IMR-90 (cell line): Measurements from ENCODE around the gene CD99. TPM values are rescaled to one million over a fixed set of nuclear protein-coding genes. Genes with fewer than 3 reads are reported as not detected.
A peak's percentile ranks its signal among the peaks of the same experiment; 100 is the strongest.

Experiments
- ATAC-seq: fragments of 200-7000 bp; cut with Tn5 transposase; 2 replicates; pipeline ENCODE4 v1.9.1; 2020; ENCODE audit warnings: low read depth, mild to moderate bottlenecking, moderate library complexity
- BruUV-seq: library from RNA; stranded (reverse); fragments of 400-500 nt; replicated peaks from 2 replicates; lab custom pipeline; 2021; lab: Mats Ljungman, UMichigan
- CTCF ChIA-PET: fragments of 300-600 bp; formaldehyde crosslinking; extraction: SDS; loops from one replicate; lab custom pipeline; 2021; ENCODE audit warnings: antibody characterized with exemption; lab: Yijun Ruan, JAX
- POLR2A ChIA-PET: fragments of 300-600 bp; sonication (Branson Sonifier 250); formaldehyde crosslinking; loops from one replicate; lab custom pipeline; 2022; ENCODE audit warnings: antibody characterized with exemption; ENCODE audit not compliant: unreplicated experiment; lab: Charles Lee
- DNase-seq: peaks from one replicate; pipeline ENCODE4 v3.0.0; 2013
- H2AFZ ChIP-seq: replicated peaks from 2 replicates; pipeline ENCODE3; 2013; ENCODE audit warnings: low read length, mild to moderate bottlenecking; ENCODE audit not compliant: poor library complexity
- H2AK5ac ChIP-seq: 2 replicates; pipeline ENCODE4 v1.6.1; 2013; ENCODE audit warnings: low read depth, low read length, inconsistent platforms
- H2AK9ac ChIP-seq: replicated peaks from 2 replicates; pipeline ENCODE3; 2013; ENCODE audit warnings: mild to moderate bottlenecking, low read depth, low read length, moderate library complexity; ENCODE audit not compliant: poor library complexity
- H2BK120ac ChIP-seq: 2 replicates; pipeline ENCODE4 v1.6.1; 2013; ENCODE audit warnings: low read depth, low read length, inconsistent platforms
- H2BK15ac ChIP-seq: 3 replicates; pipeline ENCODE4 v1.6.1; 2013; ENCODE audit warnings: low read depth, low read length, inconsistent platforms
- H2BK20ac ChIP-seq: 2 replicates; pipeline ENCODE4 v1.6.1; 2013; ENCODE audit warnings: low read depth, mild to moderate bottlenecking, inconsistent platforms, low read length, moderate library complexity
- H2BK5ac ChIP-seq: 2 replicates; pipeline ENCODE4 v1.6.1; 2013; ENCODE audit warnings: mild to moderate bottlenecking, low read depth, low read length, inconsistent platforms; ENCODE audit not compliant: poor library complexity, severe bottlenecking
- H3K14ac ChIP-seq: replicated peaks from 2 replicates; pipeline ENCODE4 v1.6.1; 2013; ENCODE audit warnings: low read depth, low read length, inconsistent platforms
- H3K18ac ChIP-seq: 2 replicates; pipeline ENCODE4 v1.6.1; 2013; ENCODE audit warnings: low read depth, low read length, control low read depth
- H3K23ac ChIP-seq: 2 replicates; pipeline ENCODE4 v1.6.1; 2013; ENCODE audit warnings: low read depth, low read length, inconsistent platforms
- H3K27ac ChIP-seq: 2 replicates; pipeline ENCODE4 v1.5.1; 2013; ENCODE audit warnings: mild to moderate bottlenecking, control low read depth, low read length; ENCODE audit not compliant: insufficient read depth
- H3K27me3 ChIP-seq: 2 replicates; pipeline ENCODE4 v1.6.1; 2013; ENCODE audit warnings: low read length; ENCODE audit not compliant: control insufficient read depth, insufficient read depth
- H3K36me3 ChIP-seq: 2 replicates; pipeline ENCODE4 v1.6.1; 2013; ENCODE audit warnings: low read length, mixed read lengths; ENCODE audit not compliant: control insufficient read depth, insufficient read depth
- H3K4ac ChIP-seq: 2 replicates; pipeline ENCODE4 v1.6.1; 2013; ENCODE audit warnings: low read depth, low read length, inconsistent platforms
- H3K4me1 ChIP-seq: 2 replicates; pipeline ENCODE4 v1.6.1; 2013; ENCODE audit warnings: low read length, mixed read lengths; ENCODE audit not compliant: control insufficient read depth, insufficient read depth
- H3K4me2 ChIP-seq: 2 replicates; pipeline ENCODE4 v1.6.1; 2013; ENCODE audit warnings: low read depth, mild to moderate bottlenecking, control low read depth, low read length, moderate library complexity
- H3K4me3 ChIP-seq: 2 replicates; pipeline ENCODE4 v1.5.1; 2013; ENCODE audit warnings: low read depth, mild to moderate bottlenecking, control low read depth, low read length, moderate library complexity; ENCODE audit not compliant: insufficient read depth
- H3K56ac ChIP-seq: 2 replicates; pipeline ENCODE4 v1.6.1; 2013; ENCODE audit warnings: low read length, inconsistent platforms; ENCODE audit not compliant: insufficient read depth; ENCODE audit errors: extremely low read depth
- H3K79me1 ChIP-seq, 2 experiments: 2 replicates each; pipeline ENCODE4 v1.6.1; 2013; ENCODE audit warnings: low read length in 2 of 2, inconsistent platforms in 1 of 2, low read depth in 1 of 2
- H3K9ac ChIP-seq: 2 replicates; pipeline ENCODE4 v1.6.1; 2013; ENCODE audit warnings: low read depth, low read length, control low read depth
- H3K9me1 ChIP-seq: 2 replicates; pipeline ENCODE4 v1.6.1; 2013; ENCODE audit warnings: low read length, inconsistent platforms; ENCODE audit not compliant: insufficient read depth
- H3K9me3 ChIP-seq: 2 replicates; pipeline ENCODE4 v1.6.1; 2013; ENCODE audit warnings: low read length; ENCODE audit not compliant: control insufficient read depth, insufficient read depth
- H4K20me1 ChIP-seq: 2 replicates; pipeline ENCODE4 v1.6.1; 2013; ENCODE audit warnings: low read length, inconsistent platforms; ENCODE audit not compliant: insufficient read depth
- H4K5ac ChIP-seq: 2 replicates; pipeline ENCODE4 v1.6.1; 2013; ENCODE audit warnings: mild to moderate bottlenecking, low read depth, low read length, control low read depth
- H4K8ac ChIP-seq, 2 experiments: 2 replicates each; pipeline ENCODE4 v1.6.1; 2013; ENCODE audit warnings: low read depth in 2 of 2, low read length in 2 of 2, control low read depth in 1 of 2, inconsistent platforms in 1 of 2
- H4K91ac ChIP-seq: 2 replicates; pipeline ENCODE4 v1.6.1; 2013; ENCODE audit warnings: low read depth, low read length, inconsistent platforms; ENCODE audit not compliant: insufficient read depth
- CEBPB ChIP-seq: IDR thresholded peaks from 2 replicates; pipeline ENCODE4 v1.6.1; 2012; ENCODE audit warnings: low read depth, low read length, improper control_type of control experiment
- CHD1 ChIP-seq: IDR thresholded peaks from 2 replicates; pipeline ENCODE4 v1.6.1; 2012; ENCODE audit warnings: low read depth, low read length, improper control_type of control experiment
- ELK1 ChIP-seq: fragments of 150-350 bp; IDR thresholded peaks from 2 replicates; pipeline ENCODE4 v1.6.1; 2016; ENCODE audit warnings: low read depth, mild to moderate bottlenecking, low read length, moderate library complexity, borderline replicate concordance
- MXI1 ChIP-seq: IDR thresholded peaks from 2 replicates; pipeline ENCODE4 v1.6.1; 2012; ENCODE audit warnings: low read depth, mild to moderate bottlenecking, low read length, moderate library complexity, borderline replicate concordance
- NFE2L2 ChIP-seq: fragments of 150-350 bp; IDR thresholded peaks from 2 replicates; pipeline ENCODE4 v1.6.1; 2016; ENCODE audit warnings: low read depth, mild to moderate bottlenecking, low read length
- RAD21 ChIP-seq: IDR thresholded peaks from 2 replicates; pipeline ENCODE4 v1.6.1; 2012; ENCODE audit warnings: low read length, improper control_type of control experiment
- RCOR1 ChIP-seq: IDR thresholded peaks from 2 replicates; pipeline ENCODE4 v1.6.1; 2012; ENCODE audit warnings: mild to moderate bottlenecking, low read length, improper control_type of control experiment; ENCODE audit not compliant: insufficient replicate concordance
- RFX5 ChIP-seq: IDR thresholded peaks from 2 replicates; pipeline ENCODE4 v1.8.0; 2012; ENCODE audit warnings: low read depth, mild to moderate bottlenecking, low read length, moderate library complexity
- SMC3 ChIP-seq: fragments of 150-350 bp; IDR thresholded peaks from 2 replicates; pipeline ENCODE4 v1.6.1; 2016; ENCODE audit warnings: low read depth, mild to moderate bottlenecking, antibody characterized with exemption, low read length, moderate library complexity
- whole genome bisulfite sequencing, 2 experiments: methylation state at CpG; one replicate each; pipeline versions ENCODE4 v1.1.5 to v1.1.7; 2013; ENCODE audit warnings: missing lambda C conversion rate in 2 of 2; ENCODE audit not compliant: insufficient read length in 1 of 2; ENCODE audit errors: extremely low coverage in 2 of 2; 5-methylcytosine and 5-hydroxymethylcytosine counted together
- dilution Hi-C: fragments of 300-500 bp; cut with HindIII; formaldehyde crosslinking; loops from one replicate; pipeline ENCODE4 v1.14.3; 2018; ENCODE audit warnings: low sequenced_read_pairs; ENCODE audit not compliant: unreplicated experiment
- in situ Hi-C: fragments of 300-500 bp; cut with MboI; formaldehyde crosslinking; loops from 3 replicates; pipeline ENCODE4 v1.14.3; 2019; ENCODE audit warnings: low sequenced_read_pairs, inconsistent platforms, mixed read lengths
- intact Hi-C: fragments of 100-400 bp; cut with micrococcal nuclease; formaldehyde crosslinking; loops from 2 replicates; pipeline ENCODE4 v1.10.0; 2022
- polyA plus RNA-seq, 3 experiments: library from polyadenylated mRNA; depleted of rRNA; stranded (reverse); fragments of >200 nt; gene quantifications; 2 replicates each; pipeline ENCODE4 v1.2.3, GENCODE V29; 2012; ENCODE audit warnings: low replicate concordance in 1 of 3
- total RNA-seq: library from RNA; depleted of rRNA; stranded (reverse); fragments of >200 nt; gene quantifications from 2 replicates; pipeline ENCODE4 v1.2.3, GENCODE V29; 2012

Gene CD99
- total and polyA plus RNA-seq, 2 of the 4 experiments (the other 2 are of a cell fraction): 102 to 369 TPM

GRCh38 chrX:2700405-2701320 lies 9.6 kb downstream of the CD99 start:
- dilution Hi-C loops (no loop called here), in situ Hi-C loops (no loop called here), intact Hi-C loops (no loop called here)
- no peak overlapping the region for H3K27ac ChIP-seq
- H4K5ac ChIP-seq: no peak overlapping the region
- H3K9me1 ChIP-seq: peaks cover 12% of the 10 kb centered on the region
- H2AFZ ChIP-seq: no peak overlapping the region
- H3K79me1 ChIP-seq: peaks cover 4 to 80% of the 10 kb centered on the region in 2 experiments
- H3K9ac ChIP-seq: no peak overlapping the region
- ChIA-PET CTCF (no interaction called here), POLR2A (no interaction called here)
- no peaks in the 10 kb centered on the region for H3K9me3 ChIP-seq
- no peak overlapping the region for H3K56ac ChIP-seq
- H3K4me3 ChIP-seq: no peak overlapping the region
- H2AK9ac ChIP-seq: no peak overlapping the region
- H4K8ac ChIP-seq: no peak overlapping the region
- peaks cover 8% of the 10 kb centered on the region; the same call in 1 of the 2 replicates for H3K36me3 ChIP-seq
- BruUV-seq: no TSS peak
- 89 to 98% methylated on average over 6 to 8 of the region's 9 CpGs for WGBS, 2 experiments
- H4K20me1 ChIP-seq: peaks cover 93% of the 10 kb centered on the region
- no peak overlapping the region for H3K4ac ChIP-seq
- no peak overlapping the region for H3K14ac ChIP-seq
- no peak overlapping the region for H4K91ac ChIP-seq
- H3K23ac ChIP-seq: no peak overlapping the region
- H3K27me3 ChIP-seq: no peaks in the 10 kb centered on the region
- no peak overlapping the region for H2BK15ac ChIP-seq
- DNase-seq (no peak), ATAC-seq (no peak)
- H3K18ac ChIP-seq: no peak overlapping the region
- no peak overlapping the region for H2BK20ac ChIP-seq
- no peak overlapping the region for H2BK120ac ChIP-seq
- H3K4me1 ChIP-seq: peaks cover 14% of the 10 kb centered on the region
- no peak overlapping the region for H3K4me2 ChIP-seq
- H2BK5ac ChIP-seq: peak overlapping the region; percentile 3
- no peak overlapping the region for H2AK5ac ChIP-seq
- no peak for TF ChIP-seq RFX5
- no peak for TF ChIP-seq RCOR1
- TF ChIP-seq CHD1: no peak
- TF ChIP-seq NFE2L2: no peak
- TF ChIP-seq CEBPB: no peak
- no peak for TF ChIP-seq RAD21
- TF ChIP-seq MXI1: no peak
- no peak for TF ChIP-seq SMC3
- no peak for TF ChIP-seq ELK1
